WTC11 (cell line): ENCODE results near the gene CACNA1D. TPM values are rescaled to one million over a fixed set of nuclear protein-coding genes. Genes with fewer than 3 reads are reported as not detected.
A peak's percentile ranks its signal among the peaks of the same experiment; 100 is the strongest.

Source experiments
- ATAC-seq: fragments of 200-7000 bp; cut with Tn5 transposase; 2 replicates; pipeline ENCODE4 v1.10.0; 2021; ENCODE audit warnings: mild to moderate bottlenecking, moderate library complexity
- CTCF ChIA-PET: fragments of 300-600 bp; sonication (Branson Sonifier 250); formaldehyde crosslinking; loops from one replicate; lab custom pipeline; 2021; ENCODE audit warnings: antibody characterized with exemption; lab: Charles Lee
- POLR2A ChIA-PET: fragments of 350-600 bp; sonication (Branson Sonifier 250); formaldehyde crosslinking; loops from one replicate; lab custom pipeline; 2021; ENCODE audit warnings: antibody characterized with exemption; lab: Charles Lee
- DNase-seq: peaks from one replicate; pipeline ENCODE4 v3.0.0; 2021; ENCODE audit warnings: low spot score
- H3K27ac Mint-ChIP-seq: 2 replicates; pipeline ENCODE4 v1.8.0; 2021; ENCODE audit warnings: mixed read lengths
- H3K27me3 Mint-ChIP-seq: 2 replicates; pipeline ENCODE4 v1.8.0; 2021; ENCODE audit warnings: low read depth, mild to moderate bottlenecking, moderate library complexity, mixed read lengths
- H3K36me3 Mint-ChIP-seq: 2 replicates; pipeline ENCODE4 v1.8.0; 2021; ENCODE audit warnings: mixed read lengths
- H3K4me1 Mint-ChIP-seq: 2 replicates; pipeline ENCODE4 v1.8.0; 2022; ENCODE audit warnings: mixed read lengths
- H3K4me3 Mint-ChIP-seq: 2 replicates; pipeline ENCODE4 v1.8.0; 2021; ENCODE audit warnings: mild to moderate bottlenecking, moderate library complexity, mixed read lengths
- H3K9me3 Mint-ChIP-seq: 2 replicates; pipeline ENCODE4 v1.8.0; 2021; ENCODE audit warnings: mixed read lengths
- CREB1 ChIP-seq: sonication (generic); formaldehyde crosslinking; IDR thresholded peaks from 2 replicates; pipeline ENCODE4 v1.8.0; 2023; ENCODE audit warnings: mild to moderate bottlenecking, missing genetic modification reagents
- CREM ChIP-seq: sonication (generic); formaldehyde crosslinking; IDR thresholded peaks from 2 replicates; pipeline ENCODE4 v1.8.1; 2022; ENCODE audit warnings: mild to moderate bottlenecking, missing genetic modification reagents, moderate library complexity
- ELF4 ChIP-seq: sonication (generic); formaldehyde crosslinking; IDR thresholded peaks from 2 replicates; pipeline ENCODE4 v1.8.1; 2022; ENCODE audit warnings: low read depth, mild to moderate bottlenecking, moderate library complexity, missing genetic modification reagents
- EMX1 ChIP-seq: fragments of 250-450 bp; sonication (Bioruptor Pico); IDR thresholded peaks from 2 replicates; pipeline ENCODE4 v1.8.0; 2021; ENCODE audit warnings: mild to moderate bottlenecking
- ESRRA ChIP-seq: sonication (generic); formaldehyde crosslinking; IDR thresholded peaks from 2 replicates; pipeline ENCODE4 v1.8.1; 2022; ENCODE audit warnings: mild to moderate bottlenecking, missing genetic modification reagents, borderline replicate concordance
- ETV6 ChIP-seq: sonication (generic); formaldehyde crosslinking; IDR thresholded peaks from 2 replicates; pipeline ENCODE4 v1.8.1; 2022; ENCODE audit warnings: mild to moderate bottlenecking, missing genetic modification reagents
- JAZF1 ChIP-seq: fragments of 250-450 bp; sonication (Bioruptor Pico); IDR thresholded peaks from 2 replicates; pipeline ENCODE4 v1.9.0; 2021; ENCODE audit warnings: moderate library complexity, mild to moderate bottlenecking, inconsistent platforms
- NFE2L1 ChIP-seq: sonication (generic); formaldehyde crosslinking; IDR thresholded peaks from 2 replicates; pipeline ENCODE4 v1.8.1; 2023; ENCODE audit warnings: missing genetic modification reagents
- RORB ChIP-seq: fragments of 250-450 bp; sonication (Bioruptor Pico); IDR thresholded peaks from 2 replicates; pipeline ENCODE4 v1.9.0; 2021; ENCODE audit warnings: mild to moderate bottlenecking
- TEAD1 ChIP-seq: sonication (generic); formaldehyde crosslinking; IDR thresholded peaks from 2 replicates; pipeline ENCODE4 v1.8.0; 2022; ENCODE audit warnings: mild to moderate bottlenecking, missing genetic modification reagents
- TEAD4 ChIP-seq: sonication (generic); formaldehyde crosslinking; IDR thresholded peaks from 2 replicates; pipeline ENCODE4 v1.8.0; 2022; ENCODE audit warnings: mild to moderate bottlenecking, missing genetic modification reagents
- ZNF138 ChIP-seq: sonication (generic); formaldehyde crosslinking; conservative IDR thresholded peaks from 2 replicates; pipeline ENCODE4 v1.8.1; 2022; ENCODE audit warnings: mild to moderate bottlenecking, moderate library complexity, missing genetic modification reagents
- ZNF423 ChIP-seq: fragments of 250-450 bp; sonication (Bioruptor Pico); IDR thresholded peaks from 2 replicates; pipeline ENCODE4 v2.1.2; 2022; ENCODE audit warnings: mild to moderate bottlenecking, moderate library complexity
- total RNA-seq: library from RNA; stranded (reverse); gene quantifications from 3 replicates; pipeline ENCODE4 v1.2.3, GENCODE V29; 2021
- TF ChIP-seq, protein P1 (sequence below): sonication (generic); formaldehyde crosslinking; IDR thresholded peaks from 2 replicates; pipeline ENCODE4 v1.8.0; 2022; ENCODE audit warnings: mild to moderate bottlenecking, missing genetic modification reagents
- TF ChIP-seq, protein P2 (sequence below): sonication (generic); formaldehyde crosslinking; IDR thresholded peaks from 2 replicates; pipeline ENCODE4 v1.8.1; 2023; ENCODE audit warnings: mild to moderate bottlenecking, moderate library complexity, missing genetic modification reagents
- TF ChIP-seq, protein P3 (sequence below): sonication (generic); formaldehyde crosslinking; IDR thresholded peaks from 2 replicates; pipeline ENCODE4 v1.8.0; 2022; ENCODE audit warnings: mild to moderate bottlenecking, missing genetic modification reagents
- TF ChIP-seq, protein P4 (sequence below): sonication (generic); formaldehyde crosslinking; IDR thresholded peaks from 2 replicates; pipeline ENCODE4 v1.8.0; 2023; ENCODE audit warnings: mild to moderate bottlenecking, missing genetic modification reagents
- TF ChIP-seq, protein P5 (sequence below): sonication (generic); formaldehyde crosslinking; conservative IDR thresholded peaks from 2 replicates; pipeline ENCODE4 v1.8.1; 2022; ENCODE audit warnings: mild to moderate bottlenecking, missing genetic modification reagents
- TF ChIP-seq, protein P6 (sequence below): sonication (generic); formaldehyde crosslinking; IDR thresholded peaks from 2 replicates; pipeline ENCODE4 v1.8.0; 2022; ENCODE audit warnings: missing genetic modification reagents

Gene CACNA1D
- total RNA-seq, 1 experiment from 2014 or later, result 2.3 TPM

DNA sequence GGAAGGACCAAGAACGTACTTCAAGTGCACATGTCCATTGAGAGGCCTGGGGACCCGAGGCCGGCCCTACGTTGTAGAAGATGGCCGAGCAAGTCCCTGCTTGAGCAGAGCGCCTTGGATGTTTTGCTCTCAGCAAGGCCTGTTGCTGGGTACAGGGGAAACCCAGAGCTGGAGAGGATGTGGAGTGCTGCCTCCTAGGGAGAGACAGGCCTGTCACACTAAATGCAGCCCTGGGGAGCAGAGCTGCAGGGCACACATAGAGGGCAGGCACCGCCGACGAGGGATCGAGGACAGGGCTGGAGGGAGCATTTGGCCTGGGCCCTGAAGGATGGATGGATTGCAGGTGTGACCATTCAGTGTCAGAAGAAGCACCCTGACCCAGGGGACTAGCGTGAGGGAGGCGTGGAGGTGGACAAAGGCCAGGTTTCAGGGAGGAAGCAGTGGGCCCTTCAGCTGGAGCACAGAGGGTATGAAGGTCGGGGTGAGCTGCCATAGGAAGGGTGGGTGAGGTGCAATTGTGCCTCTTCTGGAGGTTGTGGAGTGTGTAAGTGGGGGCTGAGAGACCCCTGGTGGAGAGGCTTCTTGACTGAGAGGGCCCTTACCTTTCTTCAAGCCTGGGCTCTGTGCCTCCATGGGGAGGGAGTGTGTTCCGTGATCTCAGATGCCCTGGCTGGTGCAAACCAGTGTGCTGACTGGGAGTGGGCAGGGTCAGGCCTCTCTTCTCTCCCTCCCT is 209.4 kb downstream of the CACNA1D start (continued):
- TF ChIP-seq, protein P1, sequence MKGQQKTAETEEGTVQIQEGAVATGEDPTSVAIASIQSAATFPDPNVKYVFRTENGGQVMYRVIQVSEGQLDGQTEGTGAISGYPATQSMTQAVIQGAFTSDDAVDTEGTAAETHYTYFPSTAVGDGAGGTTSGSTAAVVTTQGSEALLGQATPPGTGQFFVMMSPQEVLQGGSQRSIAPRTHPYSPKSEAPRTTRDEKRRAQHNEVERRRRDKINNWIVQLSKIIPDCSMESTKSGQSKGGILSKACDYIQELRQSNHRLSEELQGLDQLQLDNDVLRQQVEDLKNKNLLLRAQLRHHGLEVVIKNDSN (CRISPR knock-in tag), result no peak
- TF ChIP-seq TEAD4 (no peak), ZNF138 (no peak), TEAD1 (CRISPR knock-in tag) (no peak), ELF4 (CRISPR knock-in tag) (no peak)

DNA sequence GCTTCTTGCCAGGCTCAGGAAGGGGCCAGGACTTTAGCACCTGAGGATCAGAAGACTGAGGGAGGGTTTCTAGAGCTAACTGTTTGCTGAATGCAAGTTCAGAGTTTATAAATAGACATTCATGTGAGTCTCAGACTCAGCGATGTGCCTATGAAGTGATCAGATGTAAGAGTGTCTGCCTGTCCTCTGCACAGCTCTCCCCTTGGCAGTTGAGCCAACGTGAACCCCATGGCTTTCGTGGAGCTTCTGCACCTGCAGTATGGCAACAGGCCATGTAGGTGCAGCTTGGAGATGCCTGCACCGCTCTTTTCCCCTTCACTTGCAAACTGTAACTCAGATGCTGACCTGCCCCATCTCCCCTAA is 209.9 kb downstream of the CACNA1D start:
- ChIA-PET POLR2A (no interaction called here), CTCF (interaction anchor here (1.0 to 1.4 kb wide), 4 partner anchors 7 to 211 kb away, joined by 3 to 6 read pairs (median 3); partner anchors contain the start of gene CACNA1D)
- TF ChIP-seq CREB1 (CRISPR knock-in tag) (no peak), NFE2L1 (no peak), CREM (CRISPR knock-in tag) (no peak), ESRRA (CRISPR knock-in tag) (no peak), EMX1 (CRISPR knock-in tag) (no peak)
- TF ChIP-seq, protein P2, sequence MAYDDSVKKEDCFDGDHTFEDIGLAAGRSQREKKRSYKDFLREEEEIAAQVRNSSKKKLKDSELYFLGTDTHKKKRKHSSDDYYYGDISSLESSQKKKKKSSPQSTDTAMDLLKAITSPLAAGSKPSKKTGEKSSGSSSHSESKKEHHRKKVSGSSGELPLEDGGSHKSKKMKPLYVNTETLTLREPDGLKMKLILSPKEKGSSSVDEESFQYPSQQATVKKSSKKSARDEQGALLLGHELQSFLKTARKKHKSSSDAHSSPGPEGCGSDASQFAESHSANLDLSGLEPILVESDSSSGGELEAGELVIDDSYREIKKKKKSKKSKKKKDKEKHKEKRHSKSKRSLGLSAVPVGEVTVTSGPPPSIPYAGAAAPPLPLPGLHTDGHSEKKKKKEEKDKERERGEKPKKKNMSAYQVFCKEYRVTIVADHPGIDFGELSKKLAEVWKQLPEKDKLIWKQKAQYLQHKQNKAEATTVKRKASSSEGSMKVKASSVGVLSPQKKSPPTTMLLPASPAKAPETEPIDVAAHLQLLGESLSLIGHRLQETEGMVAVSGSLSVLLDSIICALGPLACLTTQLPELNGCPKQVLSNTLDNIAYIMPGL (CRISPR knock-in tag), result no peak
- TF ChIP-seq, protein P3, sequence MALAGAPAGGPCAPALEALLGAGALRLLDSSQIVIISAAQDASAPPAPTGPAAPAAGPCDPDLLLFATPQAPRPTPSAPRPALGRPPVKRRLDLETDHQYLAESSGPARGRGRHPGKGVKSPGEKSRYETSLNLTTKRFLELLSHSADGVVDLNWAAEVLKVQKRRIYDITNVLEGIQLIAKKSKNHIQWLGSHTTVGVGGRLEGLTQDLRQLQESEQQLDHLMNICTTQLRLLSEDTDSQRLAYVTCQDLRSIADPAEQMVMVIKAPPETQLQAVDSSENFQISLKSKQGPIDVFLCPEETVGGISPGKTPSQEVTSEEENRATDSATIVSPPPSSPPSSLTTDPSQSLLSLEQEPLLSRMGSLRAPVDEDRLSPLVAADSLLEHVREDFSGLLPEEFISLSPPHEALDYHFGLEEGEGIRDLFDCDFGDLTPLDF (CRISPR knock-in tag), result no peak
- TF ChIP-seq, protein P4, sequence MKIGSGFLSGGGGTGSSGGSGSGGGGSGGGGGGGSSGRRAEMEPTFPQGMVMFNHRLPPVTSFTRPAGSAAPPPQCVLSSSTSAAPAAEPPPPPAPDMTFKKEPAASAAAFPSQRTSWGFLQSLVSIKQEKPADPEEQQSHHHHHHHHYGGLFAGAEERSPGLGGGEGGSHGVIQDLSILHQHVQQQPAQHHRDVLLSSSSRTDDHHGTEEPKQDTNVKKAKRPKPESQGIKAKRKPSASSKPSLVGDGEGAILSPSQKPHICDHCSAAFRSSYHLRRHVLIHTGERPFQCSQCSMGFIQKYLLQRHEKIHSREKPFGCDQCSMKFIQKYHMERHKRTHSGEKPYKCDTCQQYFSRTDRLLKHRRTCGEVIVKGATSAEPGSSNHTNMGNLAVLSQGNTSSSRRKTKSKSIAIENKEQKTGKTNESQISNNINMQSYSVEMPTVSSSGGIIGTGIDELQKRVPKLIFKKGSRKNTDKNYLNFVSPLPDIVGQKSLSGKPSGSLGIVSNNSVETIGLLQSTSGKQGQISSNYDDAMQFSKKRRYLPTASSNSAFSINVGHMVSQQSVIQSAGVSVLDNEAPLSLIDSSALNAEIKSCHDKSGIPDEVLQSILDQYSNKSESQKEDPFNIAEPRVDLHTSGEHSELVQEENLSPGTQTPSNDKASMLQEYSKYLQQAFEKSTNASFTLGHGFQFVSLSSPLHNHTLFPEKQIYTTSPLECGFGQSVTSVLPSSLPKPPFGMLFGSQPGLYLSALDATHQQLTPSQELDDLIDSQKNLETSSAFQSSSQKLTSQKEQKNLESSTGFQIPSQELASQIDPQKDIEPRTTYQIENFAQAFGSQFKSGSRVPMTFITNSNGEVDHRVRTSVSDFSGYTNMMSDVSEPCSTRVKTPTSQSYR (CRISPR knock-in tag), result no peak
- Mint-ChIP-seq H3K27ac (no peak overlapping the region), H3K4me1 (peaks cover 3% of the 10 kb centered on the region), H3K4me3 (no peak overlapping the region), H3K27me3 (no peaks in the 10 kb centered on the region; the same call in 1 of the 2 replicates), H3K36me3 (no peaks in the 10 kb centered on the region), H3K9me3 (no peaks in the 10 kb centered on the region)
- DNase-seq (no peak), ATAC-seq (no peak)

DNA sequence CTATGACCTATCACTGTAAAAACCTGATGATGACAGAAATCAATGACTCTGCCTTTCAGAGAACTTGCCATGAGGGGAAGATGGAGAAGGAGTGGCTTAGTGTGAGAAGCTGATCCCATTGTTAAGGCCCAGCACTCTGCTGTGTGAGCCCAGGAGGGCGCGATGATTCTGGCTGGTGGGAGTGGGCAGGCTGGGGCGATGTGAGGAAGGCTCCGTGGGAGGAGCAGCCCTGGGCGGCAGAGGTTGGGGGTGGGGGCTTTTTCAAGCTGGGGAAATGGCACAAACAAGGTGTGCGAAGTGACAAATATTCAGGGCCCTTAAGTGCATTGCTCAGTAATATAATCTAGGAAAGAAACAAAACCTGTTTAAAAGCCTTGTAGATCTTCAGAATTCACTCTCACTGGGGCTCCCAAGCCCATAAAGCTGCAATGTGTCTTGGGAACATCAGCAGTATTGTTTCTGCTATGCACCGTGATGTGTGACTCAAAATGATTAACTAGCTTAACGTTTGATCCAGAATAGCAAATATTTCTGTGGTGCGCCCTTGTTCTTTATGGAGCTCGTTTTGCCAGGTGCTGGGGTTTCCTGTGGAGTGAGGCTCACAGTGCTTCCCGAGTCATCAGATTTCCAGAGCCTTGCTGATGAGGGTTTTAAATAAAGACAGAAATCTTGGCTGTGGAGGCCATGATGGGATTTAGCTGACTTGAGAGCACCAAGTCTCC is 210.8 kb downstream of the CACNA1D start:
- TF ChIP-seq CREM (CRISPR knock-in tag) (no peak), JAZF1 (CRISPR knock-in tag) (no peak), ZNF423 (no peak), ELF4 (CRISPR knock-in tag) (no peak), RORB (no peak), ETV6 (no peak)
- TF ChIP-seq, protein P5, sequence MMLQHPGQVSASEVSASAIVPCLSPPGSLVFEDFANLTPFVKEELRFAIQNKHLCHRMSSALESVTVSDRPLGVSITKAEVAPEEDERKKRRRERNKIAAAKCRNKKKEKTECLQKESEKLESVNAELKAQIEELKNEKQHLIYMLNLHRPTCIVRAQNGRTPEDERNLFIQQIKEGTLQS (CRISPR knock-in tag), result no peak
- TF ChIP-seq, protein P6, sequence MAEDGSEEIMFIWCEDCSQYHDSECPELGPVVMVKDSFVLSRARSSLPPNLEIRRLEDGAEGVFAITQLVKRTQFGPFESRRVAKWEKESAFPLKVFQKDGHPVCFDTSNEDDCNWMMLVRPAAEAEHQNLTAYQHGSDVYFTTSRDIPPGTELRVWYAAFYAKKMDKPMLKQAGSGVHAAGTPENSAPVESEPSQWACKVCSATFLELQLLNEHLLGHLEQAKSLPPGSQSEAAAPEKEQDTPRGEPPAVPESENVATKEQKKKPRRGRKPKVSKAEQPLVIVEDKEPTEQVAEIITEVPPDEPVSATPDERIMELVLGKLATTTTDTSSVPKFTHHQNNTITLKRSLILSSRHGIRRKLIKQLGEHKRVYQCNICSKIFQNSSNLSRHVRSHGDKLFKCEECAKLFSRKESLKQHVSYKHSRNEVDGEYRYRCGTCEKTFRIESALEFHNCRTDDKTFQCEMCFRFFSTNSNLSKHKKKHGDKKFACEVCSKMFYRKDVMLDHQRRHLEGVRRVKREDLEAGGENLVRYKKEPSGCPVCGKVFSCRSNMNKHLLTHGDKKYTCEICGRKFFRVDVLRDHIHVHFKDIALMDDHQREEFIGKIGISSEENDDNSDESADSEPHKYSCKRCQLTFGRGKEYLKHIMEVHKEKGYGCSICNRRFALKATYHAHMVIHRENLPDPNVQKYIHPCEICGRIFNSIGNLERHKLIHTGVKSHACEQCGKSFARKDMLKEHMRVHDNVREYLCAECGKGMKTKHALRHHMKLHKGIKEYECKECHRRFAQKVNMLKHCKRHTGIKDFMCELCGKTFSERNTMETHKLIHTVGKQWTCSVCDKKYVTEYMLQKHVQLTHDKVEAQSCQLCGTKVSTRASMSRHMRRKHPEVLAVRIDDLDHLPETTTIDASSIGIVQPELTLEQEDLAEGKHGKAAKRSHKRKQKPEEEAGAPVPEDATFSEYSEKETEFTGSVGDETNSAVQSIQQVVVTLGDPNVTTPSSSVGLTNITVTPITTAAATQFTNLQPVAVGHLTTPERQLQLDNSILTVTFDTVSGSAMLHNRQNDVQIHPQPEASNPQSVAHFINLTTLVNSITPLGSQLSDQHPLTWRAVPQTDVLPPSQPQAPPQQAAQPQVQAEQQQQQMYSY (CRISPR knock-in tag), result no peak
- peaks cover 3% of the 10 kb centered on the region for H3K4me1 Mint-ChIP-seq
- H3K9me3 Mint-ChIP-seq, result no peaks in the 10 kb centered on the region
- H3K36me3 Mint-ChIP-seq, result no peaks in the 10 kb centered on the region
- H3K27me3 Mint-ChIP-seq, result no peaks in the 10 kb centered on the region; the same call in 1 of the 2 replicates
- no peak for DNase-seq
- CTCF ChIA-PET, result interaction anchor here (1.4 kb wide), 2 partner anchors 8 to 211 kb away, joined by 3 to 6 read pairs; partner anchors contain the start of gene CACNA1D
- peak overlapping the region; percentile 24; the same call in 1 of the 2 replicates for H3K27ac Mint-ChIP-seq
- POLR2A ChIA-PET, result no interaction called here
- no peak overlapping the region for H3K4me3 Mint-ChIP-seq
- ATAC-seq, result no peak
